Liver (tissue), 9 donors: ENCODE data around the gene SEMA3C. TPM values are rescaled to one million over a fixed set of nuclear protein-coding genes. Genes with fewer than 3 reads are reported as not detected.

ENCODE experiments used
- DNase-seq: peaks from one replicate; pipeline ENCODE4 v3.0.0-alpha.2; 2017; ENCODE audit warnings: low spot score
- H3K27ac ChIP-seq, 2 donors: one replicate each; pipeline ENCODE4 v1.7.0; 2013; ENCODE audit warnings: inconsistent platforms in 2 of 2, low read length in 2 of 2, control low read depth in 1 of 2, low read depth in 1 of 2, mild to moderate bottlenecking in 1 of 2
- H3K27me3 ChIP-seq, 4 donors: one replicate each; pipeline versions ENCODE4 v1.6.1 to v1.7.0; 2013; ENCODE audit warnings: low read length in 3 of 4, inconsistent platforms in 1 of 4, mild to moderate bottlenecking in 1 of 4, moderate library complexity in 1 of 4; ENCODE audit not compliant: control insufficient read depth in 4 of 4, insufficient read depth in 4 of 4
- H3K36me3 ChIP-seq, 4 donors: one replicate each; pipeline versions ENCODE4 v1.6.1 to v1.7.0; 2013; ENCODE audit warnings: low read length in 3 of 4, mild to moderate bottlenecking in 3 of 4, low read depth in 1 of 4, moderate library complexity in 1 of 4; ENCODE audit not compliant: control insufficient read depth in 4 of 4, insufficient read depth in 3 of 4
- H3K4me1 ChIP-seq, 4 donors: one replicate each; pipeline versions ENCODE4 v1.6.1 to v1.7.0; 2013; ENCODE audit warnings: low read length in 3 of 4, mild to moderate bottlenecking in 3 of 4, moderate library complexity in 1 of 4; ENCODE audit not compliant: control insufficient read depth in 4 of 4, insufficient read depth in 4 of 4
- H3K4me3 ChIP-seq, 3 donors: one replicate each; pipeline versions ENCODE4 v1.6.1 to v1.7.0; 2013; ENCODE audit warnings: low read length in 3 of 3, control low read depth in 1 of 3, low read depth in 1 of 3, mild to moderate bottlenecking in 1 of 3
- H3K9ac ChIP-seq, 2 donors: one replicate each; pipeline ENCODE4 v1.7.0; 2013; ENCODE audit warnings: low read length in 2 of 2, mild to moderate bottlenecking in 2 of 2, moderate library complexity in 2 of 2, control low read depth in 1 of 2, low read depth in 1 of 2
- H3K9me3 ChIP-seq, 4 donors: one replicate each; pipeline versions ENCODE4 v1.6.1 to v1.7.0; 2013; ENCODE audit warnings: low read length in 3 of 4; ENCODE audit not compliant: control insufficient read depth in 4 of 4
- ATF3 ChIP-seq: IDR thresholded peaks from 2 replicates; pipeline ENCODE4 v1.6.1; 2016; ENCODE audit warnings: antibody characterized with exemption
- CTCF ChIP-seq: fragments of 150-350 bp; IDR thresholded peaks from 2 replicates; pipeline ENCODE4 v1.5.1; 2017; ENCODE audit warnings: improper control_type of control experiment, low read depth, low read length; ENCODE audit not compliant: missing input control
- EGR1 ChIP-seq, 2 donors: IDR thresholded peaks; 2 replicates each; pipeline ENCODE4 v1.6.1; 2016 to 2018; ENCODE audit warnings: antibody characterized with exemption in 2 of 2, low read depth in 2 of 2
- FOXA1 ChIP-seq: IDR thresholded peaks from 2 replicates; pipeline ENCODE4 v1.6.1; 2016; ENCODE audit warnings: antibody characterized with exemption
- FOXA2 ChIP-seq: IDR thresholded peaks from 2 replicates; pipeline ENCODE4 v1.6.1; 2016; ENCODE audit warnings: antibody characterized with exemption
- GABPA ChIP-seq, 2 donors: IDR thresholded peaks in 1 of 2; conservative IDR thresholded peaks in 1 of 2; 2 replicates each; pipeline ENCODE4 v1.6.1; 2016; ENCODE audit warnings: antibody characterized with exemption in 2 of 2, mild to moderate bottlenecking in 1 of 2, moderate library complexity in 1 of 2
- HNF4A ChIP-seq, 2 donors: conservative IDR thresholded peaks; 2 replicates each; pipeline ENCODE4 v1.6.1; 2016; ENCODE audit warnings: antibody characterized with exemption in 2 of 2, mild to moderate bottlenecking in 2 of 2
- HNF4G ChIP-seq: IDR thresholded peaks from 2 replicates; pipeline ENCODE4 v1.6.1; 2016; ENCODE audit warnings: antibody characterized with exemption
- JUND ChIP-seq, 2 donors: IDR thresholded peaks; 2 replicates each; pipeline ENCODE4 v1.6.1; 2016; ENCODE audit warnings: antibody characterized with exemption in 2 of 2
- MAX ChIP-seq: IDR thresholded peaks from 2 replicates; pipeline ENCODE4 v1.6.1; 2016; ENCODE audit warnings: antibody characterized with exemption
- NR2F2 ChIP-seq: IDR thresholded peaks from 2 replicates; pipeline ENCODE4 v1.6.1; 2016; ENCODE audit warnings: antibody characterized with exemption
- REST ChIP-seq: IDR thresholded peaks from 2 replicates; pipeline ENCODE4 v1.6.1; 2016; ENCODE audit warnings: antibody characterized with exemption, mild to moderate bottlenecking
- RXRA ChIP-seq, 2 donors: IDR thresholded peaks; 2 replicates each; pipeline ENCODE4 v1.6.1; 2017 to 2018; ENCODE audit warnings: antibody characterized with exemption in 2 of 2, mild to moderate bottlenecking in 1 of 2
- SP1 ChIP-seq: IDR thresholded peaks from 2 replicates; pipeline ENCODE4 v1.6.1; 2018; ENCODE audit warnings: antibody characterized with exemption, mild to moderate bottlenecking
- TAF1 ChIP-seq: conservative IDR thresholded peaks from 2 replicates; pipeline ENCODE4 v1.6.1; 2016; ENCODE audit warnings: antibody characterized with exemption, mild to moderate bottlenecking
- YY1 ChIP-seq: IDR thresholded peaks from 2 replicates; pipeline ENCODE4 v1.6.1; 2016; ENCODE audit warnings: antibody characterized with exemption, mild to moderate bottlenecking
- ZBTB33 ChIP-seq: IDR thresholded peaks from 2 replicates; pipeline ENCODE4 v1.6.1; 2016; ENCODE audit warnings: antibody characterized with exemption
- WGBS: extraction: QIAGEN DNeasy Blood & Tissue Kit; methylation state at CpG from one replicate; pipeline ENCODE4 v1.1.7; 2013; 5-methylcytosine and 5-hydroxymethylcytosine counted together
- polyA plus RNA-seq, 2 donors: library from polyadenylated mRNA; stranded (reverse) in 1 of 2; unstranded in 1 of 2; fragments of 200-250 nt in 1 of 2; fragments of >200 nt in 1 of 2; fragmentation: Nextera tagmentation in 1 of 2; extraction: Ambion mirVana in 1 of 2; gene quantifications; one replicate each; pipeline versions ENCODE4 v1.2.1 to v1.2.3, GENCODE V29; 2013 to 2015
- total RNA-seq, 2 donors: library from RNA; depleted of rRNA; stranded (reverse); fragments of >200 nt; gene quantifications; one replicate each; pipeline ENCODE4 v1.2.3, GENCODE V29; 2014
- donor health status: healthy.
- donor health status: healthy.
- donor health status: healthy.
- donor health status: healthy.
- donor health status: healthy.

Gene SEMA3C
- total and polyA plus RNA-seq, 4 donors, result 0.20 to 1.8 (median 0.64) TPM

- 71% methylated on average over 3 of the region's 3 CpGs for WGBS
- no peaks in the 10 kb centered on the region for H3K9me3 ChIP-seq
- H3K36me3 ChIP-seq, result no peaks in the 10 kb centered on the region
- no peak overlapping the region for H3K27ac ChIP-seq
- no peaks in the 10 kb centered on the region for H3K27me3 ChIP-seq
- H3K4me1 ChIP-seq, result no peaks in the 10 kb centered on the region
- DNase-seq, result no peak
- no peak overlapping the region for H3K4me3 ChIP-seq
- TF ChIP-seq FOXA2 (no peak), FOXA1 (no peak), ZBTB33 (no peak), HNF4G (no peak), CTCF (no peak), MAX (no peak), REST (no peak), RXRA (IDR thresholded peaks at IDR 0.05) (no peak), GABPA (IDR thresholded peaks at IDR 0.05 in 1 of 2, conservative IDR thresholded peaks at IDR 0.05 in 1 of 2) (no peak), SP1 (no peak), JUND (IDR thresholded peaks at IDR 0.05) (no peak)
- no peak overlapping the region for H3K9ac ChIP-seq
Observed at GRCh38 chr7:80807166-80807900, 111.5 kb downstream of the SEMA3C start.

- H3K4me1 ChIP-seq, result no peaks in the 10 kb centered on the region
- no peaks in the 10 kb centered on the region for H3K36me3 ChIP-seq
- no peak overlapping the region for H3K27ac ChIP-seq
- H3K27me3 ChIP-seq, result no peaks in the 10 kb centered on the region
- no peak overlapping the region for H3K9ac ChIP-seq
- WGBS, result 72% methylated on average over 6 of the region's 6 CpGs
- no peak overlapping the region for H3K4me3 ChIP-seq
- no peak for DNase-seq
- H3K9me3 ChIP-seq, result no peaks in the 10 kb centered on the region
- TF ChIP-seq NR2F2, result no peak
- no peak for TF ChIP-seq YY1
- no peak for TF ChIP-seq MAX
- TF ChIP-seq REST, result no peak
- no peak for TF ChIP-seq EGR1 (IDR thresholded peaks at IDR 0.05; ENCODE audit: low read depth in 2 of 2)
- no peak for TF ChIP-seq HNF4G
- no peak for TF ChIP-seq TAF1
- TF ChIP-seq FOXA1, result no peak
- no peak for TF ChIP-seq RXRA (IDR thresholded peaks at IDR 0.05)
- TF ChIP-seq ATF3, result no peak
- TF ChIP-seq JUND (IDR thresholded peaks at IDR 0.05), result no peak
- no peak for TF ChIP-seq GABPA (IDR thresholded peaks at IDR 0.05 in 1 of 2, conservative IDR thresholded peaks at IDR 0.05 in 1 of 2)
- TF ChIP-seq SP1, result no peak
- no peak for TF ChIP-seq ZBTB33
- no peak for TF ChIP-seq HNF4A (conservative IDR thresholded peaks at IDR 0.05)
Observed at GRCh38 chr7:80806663-80807062, 112.2 kb downstream of the SEMA3C start.
